Hematopoietic multipotent progenitor cell treated with erythropoietin and hydrocortisone succinate and interleukin-3 and kit ligand, for 4 days (in vitro differentiated cells): ENCODE results near the gene MPND.
"Not testable (repeated sequence)": the region's sequence is repeated elsewhere in the genome, so short reads cannot be mapped to it uniquely, and the experiment has no call there.

Experiments used
- DNase-seq: peaks from one replicate; pipeline ENCODE4 v3.0.0-alpha.2; 2015

MPND gene

GRCh38 chr19:4320419-4320818 lies 22.9 kb upstream of the MPND start:
- no peak for DNase-seq

- DNase-seq = no peak
Observed at GRCh38 chr19:4322942-4323665, 20.3 kb upstream of the MPND start.

GRCh38 chr19:4323692-4324091 lies 19.7 kb upstream of the MPND start:
- DNase-seq = no peak

- no peak for DNase-seq
Observed at GRCh38 chr19:4324228-4324627, 19.1 kb upstream of the MPND start.

- no peak for DNase-seq
Observed at GRCh38 chr19:4326215-4326836, 17.0 kb upstream of the MPND start.

GRCh38 chr19:4326837-4327251 lies 16.5 kb upstream of the MPND start:
- DNase-seq = peak; percentile 62

- peak; percentile 93 for DNase-seq
Observed at GRCh38 chr19:4327252-4327876, 16.0 kb upstream of the MPND start.

GRCh38 chr19:4327877-4328242 lies 15.5 kb upstream of the MPND start:
- no peak for DNase-seq

- peak; percentile 97 for DNase-seq
Observed at GRCh38 chr19:4328243-4328990, 14.9 kb upstream of the MPND start.

GRCh38 chr19:4328991-4329681 lies 14.2 kb upstream of the MPND start:
- DNase-seq = peak; percentile 45

GRCh38 chr19:4329858-4330257 lies 13.5 kb upstream of the MPND start:
- no peak for DNase-seq

- DNase-seq = no peak
Observed at GRCh38 chr19:4334929-4335570, 8.3 kb upstream of the MPND start.

GRCh38 chr19:4337906-4338440 lies 5.4 kb upstream of the MPND start:
- peak; percentile 63 for DNase-seq

GRCh38 chr19:4338441-4339355 lies 4.7 kb upstream of the MPND start, which contains the start of gene STAP2:
Gene STAP2 (minus strand): TSS chr19:4338827. CDS start chr19:4338753, 74 bp downstream.
- DNase-seq = peak; percentile 55

- peak; percentile 8 for DNase-seq
Observed at GRCh38 chr19:4342314-4342614, 1.1 kb upstream of the MPND start.

GRCh38 chr19:4342615-4343369 lies 570 bp upstream of the MPND start:
- peak; percentile 100 for DNase-seq

- peak; percentile 54 for DNase-seq
Observed at GRCh38 chr19:4345342-4346019, 2.1 kb downstream of the MPND start.

- DNase-seq = no peak
Observed at GRCh38 chr19:4346020-4346383, 2.6 kb downstream of the MPND start.

- DNase-seq = no peak
Observed at GRCh38 chr19:4347521-4347920, 4.2 kb downstream of the MPND start.

- DNase-seq = not testable (repeated sequence)
Observed at GRCh38 chr19:4349225-4349624, 5.9 kb downstream of the MPND start.
